ENCODE results near the gene RNU11.
"Not testable (repeated sequence)": the region's sequence is repeated elsewhere in the genome, so short reads cannot be mapped to it uniquely, and the experiment has no call there.

Gene RNU11

GRCh38 chr1:28648474-28649198 is at the start of gene RNU11:
Gene RNU11 (plus strand): TSS chr1:28648600.
- peak; percentile 65 to 71 for DNase-seq (ENCODE audit: low read depth in 2 of 2)

- DNase-seq (ENCODE audit: low read depth in 2 of 2): no peak
These were observed 46.7 kb upstream of the RNU11 start for GRCh38 chr1:28601696-28602095.

- DNase-seq (ENCODE audit: low read depth in 2 of 2): no peak
These were observed 45.6 kb upstream of the RNU11 start for GRCh38 chr1:28602536-28603439.

- DNase-seq (ENCODE audit: low read depth in 2 of 2): no peak
These were observed 44.0 kb upstream of the RNU11 start for GRCh38 chr1:28604411-28604810.

- no peak for DNase-seq (ENCODE audit: low read depth in 2 of 2)
These were observed 43.4 kb upstream of the RNU11 start for GRCh38 chr1:28604962-28605361.

GRCh38 chr1:28606771-28607170 is 41.6 kb upstream of the RNU11 start:
- DNase-seq (ENCODE audit: low read depth in 2 of 2): no peak

- no peak for DNase-seq (ENCODE audit: low read depth in 2 of 2)
These were observed 35.2 kb upstream of the RNU11 start for GRCh38 chr1:28613175-28613574.

- DNase-seq (ENCODE audit: low read depth in 2 of 2): no peak
These were observed 16.7 kb upstream of the RNU11 start for GRCh38 chr1:28631713-28632112.

GRCh38 chr1:28632560-28632959 is 15.8 kb upstream of the RNU11 start:
- DNase-seq (ENCODE audit: low read depth in 2 of 2): no peak

GRCh38 chr1:28640766-28641165 is 7.6 kb upstream of the RNU11 start:
- no peak for DNase-seq (ENCODE audit: low read depth in 2 of 2)

GRCh38 chr1:28642056-28642846 is 6.1 kb upstream of the RNU11 start:
- DNase-seq (ENCODE audit: low read depth in 2 of 2): no peak

GRCh38 chr1:28642847-28643635 is 5.4 kb upstream of the RNU11 start, which contains the start of gene TAF12:
Gene TAF12 (minus strand): TSS chr1:28643067. CDS start chr1:28622081, 20,986 bp downstream.
- peak; percentile 80 to 84 for DNase-seq (ENCODE audit: low read depth in 2 of 2)

- no peak for DNase-seq (ENCODE audit: low read depth in 2 of 2)
These were observed 3.9 kb upstream of the RNU11 start for GRCh38 chr1:28644494-28644893.

- not testable (repeated sequence) for DNase-seq (ENCODE audit: low read depth in 2 of 2)
These were observed 3.0 kb upstream of the RNU11 start for GRCh38 chr1:28645406-28645805.

GRCh38 chr1:28646040-28646439 is 2.4 kb upstream of the RNU11 start:
- no peak for DNase-seq (ENCODE audit: low read depth in 2 of 2)

- DNase-seq (ENCODE audit: low read depth in 2 of 2): peak; percentile 67 to 70
These were observed 359 bp upstream of the RNU11 start for GRCh38 chr1:28648008-28648473.

- not testable (repeated sequence) for DNase-seq (ENCODE audit: low read depth in 2 of 2)
These were observed 4.7 kb downstream of the RNU11 start for GRCh38 chr1:28653063-28653462.

- DNase-seq (ENCODE audit: low read depth in 2 of 2): not testable (repeated sequence)
These were observed 5.5 kb downstream of the RNU11 start for GRCh38 chr1:28653870-28654269.

GRCh38 chr1:28655448-28656311 is 7.3 kb downstream of the RNU11 start:
- not testable (repeated sequence) for DNase-seq (ENCODE audit: low read depth in 2 of 2)

- no peak for DNase-seq (ENCODE audit: low read depth in 2 of 2)
These were observed 7.9 kb downstream of the RNU11 start for GRCh38 chr1:28656335-28656734.
